OCI-M2 (cell line): Measurements from ENCODE around the gene PBXIP1.
"Not testable (repeated sequence)": the region's sequence is repeated elsewhere in the genome, so short reads cannot be mapped to it uniquely, and the experiment has no call there.

Experiments
- DNase-seq: peaks from one replicate; lab custom pipeline; 2025; ENCODE audit not compliant: unreplicated experiment; lab: John Stamatoyannopoulos, UW

Gene PBXIP1

DNA sequence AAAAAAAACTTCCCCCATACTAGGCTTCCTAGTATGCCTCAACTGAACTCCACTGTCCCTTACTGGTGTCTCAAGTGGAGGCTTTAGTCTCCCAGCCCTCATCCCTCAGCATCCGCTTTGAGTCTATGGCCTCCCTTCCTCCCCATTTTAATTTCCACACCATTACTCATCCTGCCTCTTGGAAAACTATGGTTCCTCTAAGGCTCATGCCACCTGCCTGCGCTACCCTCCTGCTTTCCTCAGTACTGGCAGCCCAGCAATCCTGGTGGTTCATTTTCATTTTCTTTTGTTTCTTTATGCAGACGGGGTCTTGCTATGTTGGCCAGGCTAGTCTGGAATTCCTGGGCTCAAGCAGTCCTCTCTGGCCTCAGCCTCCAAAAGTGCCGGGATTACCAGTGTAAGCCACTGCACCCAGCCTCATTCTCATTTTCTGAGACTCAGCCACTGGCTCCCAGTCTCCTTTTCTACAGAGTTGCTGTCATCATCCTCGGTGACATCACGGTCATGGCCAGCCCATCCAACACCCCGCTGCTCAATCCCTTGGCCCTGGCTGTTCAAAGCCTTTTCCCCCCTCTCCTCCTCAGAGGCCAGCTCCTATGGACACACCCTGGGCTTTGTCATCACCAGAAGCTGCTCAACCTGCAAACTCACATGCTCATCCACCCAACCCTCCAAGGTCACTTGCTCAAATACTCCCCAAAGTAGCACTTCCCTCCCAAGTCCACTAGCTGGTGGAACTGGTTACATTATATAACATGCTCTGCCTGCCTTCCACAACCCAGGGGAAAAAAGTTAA, 17.1 kb downstream of the PBXIP1 start:
- DNase-seq, result no peak

GRCh38 chr1:154937988-154938386, 17.9 kb downstream of the PBXIP1 start:
- DNase-seq, result no peak

GRCh38 chr1:154937085-154937987, 18.6 kb downstream of the PBXIP1 start:
- DNase-seq, result peak; percentile 32

GRCh38 chr1:154936555-154937084, 19.3 kb downstream of the PBXIP1 start, which contains the start of gene PMVK:
PMVK (minus strand) TSS chr1:154936719; CDS start chr1:154936685, 34 bp downstream.
- DNase-seq, result peak; percentile 57

- no peak for DNase-seq
These were observed 19.9 kb downstream of the PBXIP1 start for GRCh38 chr1:154935749-154936554.

- no peak for DNase-seq
These were observed 21.4 kb downstream of the PBXIP1 start for GRCh38 chr1:154934358-154934948.

GRCh38 chr1:154931940-154932487, 23.9 kb downstream of the PBXIP1 start:
- DNase-seq, result no peak

- no peak for DNase-seq
These were observed 29.7 kb downstream of the PBXIP1 start for GRCh38 chr1:154926201-154926600.

DNA sequence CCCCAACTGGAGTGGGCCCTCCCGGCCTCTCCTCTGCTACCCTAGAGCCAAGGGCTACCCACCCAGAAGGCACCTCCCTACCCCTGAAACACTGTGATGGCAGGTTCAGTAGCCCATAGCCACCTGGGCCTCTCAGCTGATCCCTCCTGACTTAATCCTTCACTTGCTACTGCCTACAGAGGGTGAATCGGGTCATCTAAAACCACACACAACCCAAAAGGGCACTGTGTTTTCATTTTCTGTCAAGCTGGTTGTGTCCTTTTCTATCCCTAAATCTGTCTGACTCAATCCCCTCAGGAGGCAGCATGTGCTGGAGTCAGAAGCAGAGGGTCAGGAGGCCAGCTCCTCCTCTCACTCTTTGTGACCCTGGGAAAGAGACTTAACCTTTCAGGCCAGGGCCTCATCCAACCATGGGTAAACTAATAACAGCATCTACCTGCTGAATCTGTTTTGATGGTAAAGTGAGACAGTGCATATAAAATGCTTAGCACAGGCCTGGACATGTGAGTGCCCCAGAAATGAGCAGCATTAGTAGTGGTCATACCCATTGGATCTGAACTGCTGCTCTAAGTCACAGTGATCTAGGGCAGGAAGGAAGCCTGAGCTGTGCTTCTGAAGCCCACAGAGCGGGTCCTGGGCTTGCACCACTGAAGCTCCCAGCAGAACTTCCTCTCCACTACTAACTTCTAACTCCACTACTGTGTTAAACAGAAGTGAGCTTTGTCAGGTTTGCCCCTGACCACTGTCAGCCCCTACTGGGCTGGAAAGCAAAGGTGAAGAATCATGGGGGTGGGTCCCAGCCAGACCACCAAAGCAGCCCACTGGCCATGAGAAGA, 30.3 kb downstream of the PBXIP1 start:
- no peak for DNase-seq

DNA sequence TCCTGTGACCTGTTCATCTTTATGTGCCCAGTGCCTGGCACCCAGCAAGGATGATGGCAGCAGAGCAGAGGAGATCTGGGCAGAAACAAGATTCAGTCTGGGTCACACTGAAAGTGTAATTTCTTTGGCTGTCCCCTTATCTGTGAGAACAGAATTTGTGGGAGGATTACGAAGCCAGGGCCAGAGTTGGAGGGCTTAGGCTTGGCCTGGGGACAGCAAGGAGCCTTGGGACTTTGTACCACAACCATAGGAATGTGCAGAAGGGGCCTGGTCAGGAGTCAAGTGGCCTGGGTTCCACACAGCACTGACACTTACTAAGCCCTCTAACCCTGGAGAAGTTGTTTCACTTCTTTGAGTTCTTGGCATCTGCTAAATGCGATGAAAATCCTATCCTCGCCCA, 32.2 kb downstream of the PBXIP1 start:
- no peak for DNase-seq

DNA sequence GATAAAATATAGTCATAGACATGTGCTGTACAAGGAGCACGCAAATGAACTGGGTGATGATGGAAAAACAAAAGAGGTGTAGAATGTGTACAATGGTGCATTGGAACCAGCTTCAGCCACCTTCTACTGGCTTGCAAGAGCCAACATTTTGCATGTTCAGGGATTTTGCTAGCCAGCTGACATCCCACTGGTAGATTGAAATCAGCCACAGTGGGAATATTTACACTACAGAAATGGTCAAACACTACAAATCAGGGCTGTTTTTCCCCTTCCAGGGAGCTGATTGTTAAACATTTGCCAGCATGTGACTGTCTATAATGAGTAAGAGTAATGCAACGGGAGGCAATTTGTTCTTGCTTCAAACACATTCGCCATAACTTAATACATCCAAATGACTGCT, 42.6 kb downstream of the PBXIP1 start:
- DNase-seq, result no peak

DNA sequence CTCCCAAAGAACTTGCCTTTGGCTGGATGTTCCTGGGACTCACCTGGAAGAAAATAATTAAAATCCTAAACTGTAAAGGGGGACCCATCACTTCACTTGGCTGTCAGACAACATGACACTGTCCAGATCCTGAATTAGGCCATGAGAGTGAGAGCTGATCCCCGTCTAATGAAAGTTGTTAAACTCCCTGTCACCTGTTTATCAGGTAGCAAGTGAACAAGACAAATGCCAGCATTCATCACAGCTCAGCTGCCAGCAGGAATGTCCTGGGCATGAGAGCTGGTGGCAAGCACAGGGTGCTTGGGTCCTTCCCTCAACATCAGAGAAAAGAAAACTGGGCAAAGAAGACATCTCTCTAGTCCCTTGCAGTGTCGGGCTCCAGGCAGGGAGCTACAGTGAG, 43.1 kb downstream of the PBXIP1 start:
- no peak for DNase-seq

DNA sequence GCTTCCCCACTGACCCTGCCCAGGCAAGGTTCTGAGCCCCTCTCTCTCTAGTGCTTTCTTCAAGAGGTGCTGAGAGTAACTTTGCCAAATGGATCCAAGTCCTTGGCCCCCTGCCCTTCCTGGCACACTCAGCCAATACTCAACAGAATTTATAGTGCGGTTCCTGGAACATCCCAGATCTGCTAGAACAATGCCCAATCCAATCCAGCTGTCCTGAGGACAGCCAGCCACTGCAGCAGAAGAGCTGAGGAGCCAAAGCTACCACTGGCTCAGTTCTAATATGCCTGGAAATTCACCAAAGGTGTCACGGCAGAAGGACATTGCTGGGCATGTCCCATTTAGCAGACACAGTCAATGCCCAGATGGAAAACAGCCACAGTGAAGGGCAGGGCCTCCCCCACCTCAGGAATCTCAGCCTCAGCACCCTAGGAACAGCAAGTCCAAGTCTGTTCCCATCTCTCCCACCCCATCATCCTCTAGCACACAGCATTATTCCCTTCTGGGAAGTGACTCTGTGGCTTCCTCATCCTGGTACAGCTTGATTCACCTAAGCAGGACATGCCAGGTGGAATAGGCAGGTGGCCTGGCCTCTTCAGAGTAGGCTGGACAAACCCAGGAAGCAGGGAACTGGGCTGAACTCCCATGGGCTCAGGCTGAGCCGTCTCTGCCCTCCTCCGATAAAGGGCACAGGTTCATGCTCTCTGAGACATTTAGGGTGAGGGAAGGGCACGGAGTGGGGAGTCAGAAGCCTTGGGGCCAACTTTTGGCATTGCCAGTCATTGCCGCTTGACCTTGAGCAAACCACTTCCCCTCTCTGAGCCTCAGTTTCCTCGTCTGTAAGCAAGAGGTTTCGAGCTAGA, 44.0 kb downstream of the PBXIP1 start:
- no peak for DNase-seq

- DNase-seq, result no peak
These were observed 45.0 kb downstream of the PBXIP1 start for GRCh38 chr1:154910851-154911250.

DNA sequence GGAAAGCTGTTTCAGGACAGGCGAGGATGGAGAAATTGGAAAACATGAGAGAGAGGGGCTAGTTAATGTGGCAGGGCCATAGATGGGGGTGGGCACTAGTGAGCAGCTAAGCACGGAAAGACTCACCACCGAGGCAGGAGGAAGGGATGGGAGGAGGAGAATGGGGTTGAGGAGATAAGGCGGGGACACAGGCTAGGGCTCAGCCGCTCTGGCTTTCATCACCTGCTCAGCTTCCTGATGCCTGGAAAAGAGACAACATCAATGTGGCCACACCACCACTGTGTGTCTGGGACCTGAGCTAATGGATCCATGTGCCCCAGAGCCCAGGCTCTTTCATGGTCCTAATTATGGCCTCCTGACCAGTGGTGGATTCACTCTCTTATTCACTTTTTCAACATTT, 47.0 kb downstream of the PBXIP1 start:
- no peak for DNase-seq

- DNase-seq, result not testable (repeated sequence)
These were observed 47.8 kb downstream of the PBXIP1 start for GRCh38 chr1:154908129-154908528.

DNA sequence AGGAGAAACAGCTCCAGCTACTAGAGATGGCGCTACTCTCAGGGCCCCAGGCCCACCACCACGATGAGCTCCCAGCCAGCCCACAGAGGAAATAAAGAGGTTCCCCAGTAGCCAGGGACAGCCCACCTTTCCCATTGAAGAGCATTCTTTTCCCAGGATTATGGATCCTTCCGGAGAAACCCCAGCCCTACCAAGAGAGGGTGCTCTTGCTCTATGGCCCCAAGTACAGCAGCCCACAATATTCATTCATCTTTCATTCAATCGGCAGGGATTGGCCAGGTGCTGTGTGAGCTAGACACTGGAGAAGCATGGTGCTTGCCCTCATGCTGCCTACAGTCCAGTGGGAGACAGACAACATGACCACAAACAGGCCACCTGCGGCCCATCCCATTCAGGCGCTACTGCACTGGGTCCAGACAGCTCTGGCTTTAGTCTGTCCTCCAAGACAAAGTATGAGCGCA, 49.2 kb downstream of the PBXIP1 start:
- no peak for DNase-seq

GRCh38 chr1:154902938-154903566, 52.8 kb downstream of the PBXIP1 start:
- no peak for DNase-seq
